CD4-positive, alpha-beta T cell treated with Interleukin-1 beta for 1 hour (primary cell): ENCODE measurements around the gene TRIM52.

Source experiments
- DNase-seq, 2 donors: peaks; one replicate each; pipeline ENCODE4 v3.0.0-alpha.2; 2020 to 2022

Gene TRIM52

DNA sequence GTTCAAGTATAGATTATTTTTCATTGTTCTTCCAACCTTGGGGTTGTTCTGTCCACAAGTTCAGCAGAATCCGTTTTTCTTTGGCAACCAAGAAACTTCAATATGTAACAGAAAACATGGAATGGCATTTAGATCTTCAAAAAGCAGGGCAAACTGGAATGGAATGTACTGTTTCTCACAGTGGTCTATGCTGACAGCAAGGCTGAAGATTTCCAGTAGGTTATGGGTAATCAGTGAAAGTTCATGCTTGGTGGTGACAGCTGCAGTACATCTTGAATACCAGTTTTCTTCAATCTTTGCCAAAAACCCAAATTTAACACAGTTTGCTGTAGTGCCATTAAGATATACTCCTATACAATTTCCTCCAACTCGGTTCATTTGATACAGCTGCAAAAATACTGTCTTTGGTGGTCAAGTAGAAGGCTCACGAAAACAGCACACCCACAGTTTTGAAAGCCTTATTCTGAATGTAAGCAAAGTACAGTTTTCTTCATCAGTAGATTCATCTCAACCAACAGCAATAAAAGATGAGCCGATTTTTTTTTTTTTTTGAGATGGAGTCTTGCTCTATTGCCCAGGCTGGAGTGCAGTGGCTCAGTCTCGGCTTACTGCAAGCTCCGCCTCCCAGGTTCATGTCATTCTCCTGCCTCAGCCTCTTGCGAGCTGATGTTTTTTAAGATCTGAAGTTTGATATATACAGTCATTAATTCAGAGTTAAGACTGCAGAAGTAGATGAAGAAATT is 4.9 kb downstream of the TRIM52 start:
- DNase-seq = no peak

DNA sequence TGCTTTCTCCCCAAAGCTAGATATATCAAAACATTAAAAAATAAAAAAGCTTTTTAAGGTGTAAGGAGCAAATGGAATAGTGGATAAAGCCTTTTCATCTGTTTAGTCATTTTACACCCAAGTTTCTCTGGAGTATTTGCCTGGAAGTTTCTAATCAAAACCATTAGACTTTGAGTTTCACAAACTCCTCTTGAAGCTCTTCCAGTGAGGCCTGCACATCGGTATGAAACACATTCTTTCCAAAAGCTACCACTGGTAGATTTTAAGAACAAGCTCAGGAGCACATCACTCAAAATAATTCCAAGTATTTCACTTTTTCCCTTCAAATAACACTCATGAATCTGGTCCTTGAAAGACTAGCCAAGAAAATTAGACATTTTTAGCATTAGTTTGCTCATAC is 5.7 kb downstream of the TRIM52 start:
- no peak for DNase-seq

DNA sequence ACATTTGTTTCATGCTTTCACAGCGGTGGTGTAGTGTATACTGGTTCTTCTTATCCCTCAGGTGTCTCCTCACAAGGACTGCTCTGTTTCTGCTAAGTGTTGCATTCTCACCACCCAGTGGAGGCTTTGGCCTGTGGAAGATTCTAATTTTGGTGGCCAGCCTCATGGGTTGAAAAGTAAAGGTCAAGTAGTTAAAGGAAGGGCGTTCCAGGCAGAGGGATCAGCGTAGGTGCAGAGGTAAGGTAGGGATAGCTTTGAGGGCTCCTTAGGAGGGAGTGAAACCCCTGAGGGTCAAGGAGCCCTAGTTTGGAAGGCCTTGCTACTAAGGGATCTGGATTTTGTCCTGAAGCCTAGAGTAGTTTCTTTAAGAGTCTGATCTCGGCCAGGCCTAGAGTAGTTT is 12.7 kb downstream of the TRIM52 start:
- no peak for DNase-seq

DNA sequence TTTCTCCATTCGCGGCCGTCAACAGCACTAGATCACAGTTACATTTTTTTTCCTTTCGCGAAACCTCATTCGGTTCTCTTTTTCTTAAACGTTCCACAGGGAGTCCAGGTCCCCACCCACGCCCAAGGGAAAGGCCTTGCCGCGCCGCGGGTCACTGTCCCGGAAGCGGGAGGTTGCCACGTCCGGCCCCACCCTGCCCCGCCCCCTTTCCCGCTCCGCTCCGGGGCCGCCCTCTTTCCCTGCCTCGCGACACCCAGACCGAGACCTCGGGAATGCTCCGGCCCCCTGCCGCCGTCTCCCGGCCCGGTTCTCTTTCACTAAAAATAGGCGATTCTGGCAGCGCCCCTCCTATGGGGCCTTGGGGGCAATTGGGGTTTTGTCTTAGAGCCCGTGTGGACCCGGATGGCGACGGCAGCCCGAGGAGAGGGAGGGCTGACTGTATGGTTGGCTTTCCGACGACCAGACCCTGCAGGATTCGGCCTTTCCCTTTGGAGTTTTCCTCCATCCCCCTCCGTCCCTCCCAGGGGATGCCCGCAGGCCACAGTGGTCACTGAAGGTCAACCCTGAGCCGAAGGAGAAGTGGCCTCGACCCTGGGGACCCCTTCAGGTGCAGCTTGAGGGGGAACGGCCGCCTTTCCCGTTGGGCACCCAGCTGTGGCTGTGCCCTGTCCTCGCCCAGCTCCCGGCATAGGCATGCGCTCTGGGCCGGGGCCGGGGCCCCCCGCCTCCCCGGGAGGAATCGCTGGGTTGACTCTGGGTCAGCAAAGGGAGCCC is 14.5 kb downstream of the TRIM52 start:
- peak; percentile 68 to 71 for DNase-seq

DNA sequence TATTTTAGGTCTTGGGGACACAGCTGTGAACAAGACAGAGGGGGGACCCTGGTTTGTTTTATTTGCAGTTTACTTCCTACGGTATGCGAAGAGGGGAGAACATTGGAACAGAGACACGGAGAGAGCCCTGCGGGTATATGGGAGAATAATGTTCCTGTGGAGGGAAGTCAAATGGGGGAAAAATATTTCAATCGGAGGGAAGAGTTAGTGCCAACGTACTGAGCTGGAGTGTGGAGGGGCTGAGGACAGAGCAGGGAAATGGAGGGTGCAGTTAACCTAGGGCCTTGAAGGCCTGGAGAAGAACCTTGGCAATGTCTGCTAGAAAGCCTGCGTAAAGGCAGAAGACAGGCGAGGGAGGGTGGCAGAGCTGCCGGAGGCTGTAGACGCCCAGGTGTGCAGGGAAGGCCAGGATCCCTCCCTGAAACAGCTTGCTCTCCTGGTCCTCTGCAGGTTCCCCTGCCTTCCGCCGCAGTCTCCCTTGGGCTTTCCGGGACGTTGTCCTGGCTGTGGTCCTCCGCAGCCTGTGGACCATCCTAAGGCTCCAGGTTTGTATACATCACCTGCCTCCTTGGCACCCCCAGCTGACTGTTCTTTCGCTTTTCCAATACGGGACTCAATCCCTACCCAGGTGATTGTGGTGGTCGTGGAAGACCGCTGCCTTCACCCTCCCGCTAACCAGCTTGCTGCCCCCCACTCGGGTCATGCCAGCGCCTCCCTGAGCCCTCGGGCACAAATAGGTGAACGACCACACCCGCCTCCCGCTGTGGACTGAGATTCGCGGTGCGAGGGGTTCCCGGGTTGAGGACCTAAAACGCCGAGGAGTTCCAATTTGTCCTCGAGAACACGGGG is 15.3 kb downstream of the TRIM52 start:
- DNase-seq = no peak

DNA sequence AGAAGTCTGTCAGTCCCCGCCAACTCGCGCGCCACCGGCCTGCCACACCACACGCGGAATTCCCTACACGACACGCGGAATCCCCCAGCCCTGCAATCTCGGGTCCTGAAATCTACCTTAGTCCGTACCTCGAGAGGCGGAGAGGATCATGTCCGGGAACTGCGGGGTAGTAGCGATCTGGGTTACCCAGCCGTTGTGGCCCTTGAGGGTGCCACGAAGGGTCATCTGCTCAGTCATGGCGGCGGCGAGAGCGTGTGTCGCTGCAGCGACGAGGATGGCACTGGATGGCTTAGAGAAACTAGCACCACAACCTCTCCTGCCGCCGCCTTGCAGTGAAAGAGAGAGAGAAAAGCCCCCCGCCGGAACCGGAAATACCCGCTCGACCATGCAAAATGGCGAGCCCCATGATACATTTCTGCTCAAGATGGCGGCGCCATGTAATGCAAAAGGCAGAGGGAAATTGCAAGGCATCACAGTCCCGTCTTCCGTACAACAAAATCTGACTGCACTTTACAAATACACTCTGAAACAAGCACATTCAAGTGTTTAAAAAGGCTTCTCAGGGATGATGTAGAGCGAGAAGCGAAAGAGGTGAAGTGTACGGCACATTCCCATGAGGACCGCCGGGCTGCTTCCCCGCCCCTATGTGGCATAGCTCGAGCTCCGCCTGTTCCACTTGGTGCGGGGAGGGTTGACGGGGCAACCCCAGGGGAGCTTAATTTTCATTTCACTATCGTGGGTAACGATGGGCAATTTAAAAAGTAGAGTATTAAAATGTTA is 17.2 kb downstream of the TRIM52 start, which contains the start of gene RACK1:
TSS of gene RACK1 (minus strand) at position 343 of the 780 bp plus-strand sequence. CDS start at position 237, 106 bp downstream.
- peak; percentile 86 to 89 for DNase-seq

DNA sequence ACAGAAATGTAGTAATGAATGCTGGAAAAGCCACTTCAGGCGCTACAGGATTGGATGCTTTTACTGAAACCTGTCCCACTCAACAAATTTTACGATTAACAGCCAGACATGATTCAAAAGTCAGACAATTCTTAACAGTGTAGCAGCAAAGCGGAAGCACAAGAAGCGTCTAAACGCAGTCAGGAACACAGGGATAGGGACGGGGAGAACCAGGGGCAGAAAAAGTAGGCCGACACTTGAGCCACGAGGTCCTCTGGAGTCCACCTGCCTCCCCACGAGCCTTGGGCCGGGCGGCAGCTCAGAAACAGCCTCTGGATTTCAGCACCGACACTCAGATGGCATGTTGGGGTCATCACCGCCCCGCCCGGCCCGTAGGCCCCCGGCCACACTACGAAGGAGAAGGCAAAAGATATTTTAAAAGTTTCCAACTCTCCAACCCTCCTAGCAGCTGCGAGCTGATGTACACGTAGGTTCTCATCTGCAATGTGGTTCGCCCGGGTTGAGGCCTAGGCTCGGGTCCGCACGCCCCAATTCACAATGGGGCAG is 17.9 kb downstream of the TRIM52 start:
- no peak for DNase-seq

DNA sequence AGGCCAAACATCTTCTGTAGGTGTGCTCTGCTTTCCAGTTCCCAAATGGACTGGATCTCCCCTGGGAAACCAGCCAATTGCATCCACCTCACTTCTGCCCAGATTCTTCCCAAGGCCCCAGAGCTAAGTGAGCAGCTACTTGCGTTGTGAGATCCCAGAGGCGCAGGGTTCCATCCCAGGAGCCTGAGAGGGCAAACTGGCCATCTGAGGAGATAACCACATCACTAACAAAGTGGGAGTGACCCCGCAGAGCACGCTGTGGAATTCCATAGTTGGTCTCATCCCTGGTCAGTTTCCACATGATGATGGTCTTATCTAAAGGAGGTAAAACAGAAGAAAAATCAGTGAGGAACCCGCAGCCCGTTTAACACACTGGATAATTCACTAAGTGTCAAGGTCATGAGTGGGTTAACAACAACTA is 18.9 kb downstream of the TRIM52 start:
- DNase-seq = no peak

DNA sequence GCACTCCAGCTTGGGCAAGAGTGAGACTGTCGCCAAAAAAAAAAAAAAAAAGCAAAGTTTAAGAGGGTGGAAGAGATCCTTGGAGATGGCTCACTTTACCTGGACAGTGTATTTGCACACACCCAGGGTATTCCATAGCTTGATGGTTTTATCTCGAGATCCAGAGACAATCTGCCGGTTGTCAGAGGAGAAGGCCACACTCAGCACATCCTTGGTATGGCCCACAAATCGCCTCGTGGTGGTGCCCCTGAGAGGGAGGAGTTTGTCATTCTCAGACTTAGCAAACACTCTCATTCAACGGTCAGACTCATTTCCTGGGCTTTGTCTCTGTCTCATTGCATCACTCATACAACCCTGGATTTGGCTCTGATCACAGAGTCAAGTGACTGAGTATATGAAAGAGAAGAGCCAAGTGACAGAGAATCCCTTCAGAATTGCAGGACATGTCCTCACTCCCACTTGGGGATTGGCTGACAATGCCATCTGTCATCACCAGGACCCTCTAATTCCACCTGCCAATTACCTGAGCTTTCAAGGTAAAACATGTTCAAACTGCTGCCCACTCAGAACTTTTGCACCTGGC is 19.5 kb downstream of the TRIM52 start:
- peak; percentile 42 to 48 for DNase-seq

DNA sequence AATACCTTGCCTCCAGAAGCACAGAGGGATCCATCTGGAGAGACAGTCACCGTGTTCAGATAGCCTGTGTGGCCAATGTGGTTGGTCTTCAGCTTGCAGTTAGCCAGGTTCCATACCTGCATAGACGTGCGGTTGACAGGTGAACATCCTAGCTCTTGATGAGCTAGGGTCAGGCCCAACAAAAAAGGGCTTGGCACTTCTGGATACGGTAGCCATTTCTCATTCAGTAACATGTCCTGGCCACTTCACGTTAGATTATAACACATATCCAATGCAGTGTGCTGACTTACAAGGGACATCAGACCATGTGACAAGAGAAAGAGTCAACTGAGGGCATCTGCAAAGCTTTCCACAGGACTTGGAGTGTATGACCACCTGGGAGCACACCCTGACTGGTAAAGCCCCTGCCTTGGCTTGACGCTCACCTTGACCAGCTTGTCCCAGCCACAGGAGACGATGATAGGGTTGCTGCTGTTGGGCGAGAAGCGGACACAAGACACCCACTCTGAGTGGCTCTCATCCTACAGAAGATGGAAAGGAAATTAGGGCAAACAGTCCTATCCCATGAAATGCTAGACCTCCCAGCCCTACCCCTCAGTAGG is 21.8 kb downstream of the TRIM52 start:
- no peak for DNase-seq

DNA sequence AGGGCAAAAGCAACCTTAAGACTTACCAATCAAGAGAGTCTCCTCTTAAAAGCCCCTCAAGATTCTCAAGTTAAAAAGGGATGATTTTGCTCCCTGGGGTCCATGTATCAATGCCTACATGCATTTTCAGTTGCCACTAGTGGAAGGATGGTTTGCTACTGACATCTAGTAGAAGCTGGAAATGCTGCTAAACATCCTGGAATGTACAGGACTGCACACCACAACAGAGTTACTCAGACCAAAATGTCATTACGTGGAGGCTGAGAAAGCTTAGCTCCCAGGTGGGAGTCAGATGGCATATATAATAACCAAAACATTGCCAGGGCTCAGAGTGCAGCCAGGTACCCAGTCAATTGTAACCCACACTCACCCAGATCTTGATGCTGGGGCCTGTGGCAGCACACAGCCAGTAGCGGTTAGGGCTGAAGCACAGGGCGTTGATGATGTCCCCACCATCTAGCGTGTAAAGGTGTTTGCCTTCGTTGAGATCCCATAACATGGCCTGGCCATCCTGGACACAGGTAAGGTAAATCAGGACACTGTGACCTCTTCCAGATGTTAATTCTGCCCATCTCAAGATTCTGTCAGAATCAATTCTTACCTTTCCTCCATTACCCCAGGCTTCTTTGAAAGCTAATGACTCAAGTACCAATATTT is 23.1 kb downstream of the TRIM52 start:
- no peak for DNase-seq

DNA sequence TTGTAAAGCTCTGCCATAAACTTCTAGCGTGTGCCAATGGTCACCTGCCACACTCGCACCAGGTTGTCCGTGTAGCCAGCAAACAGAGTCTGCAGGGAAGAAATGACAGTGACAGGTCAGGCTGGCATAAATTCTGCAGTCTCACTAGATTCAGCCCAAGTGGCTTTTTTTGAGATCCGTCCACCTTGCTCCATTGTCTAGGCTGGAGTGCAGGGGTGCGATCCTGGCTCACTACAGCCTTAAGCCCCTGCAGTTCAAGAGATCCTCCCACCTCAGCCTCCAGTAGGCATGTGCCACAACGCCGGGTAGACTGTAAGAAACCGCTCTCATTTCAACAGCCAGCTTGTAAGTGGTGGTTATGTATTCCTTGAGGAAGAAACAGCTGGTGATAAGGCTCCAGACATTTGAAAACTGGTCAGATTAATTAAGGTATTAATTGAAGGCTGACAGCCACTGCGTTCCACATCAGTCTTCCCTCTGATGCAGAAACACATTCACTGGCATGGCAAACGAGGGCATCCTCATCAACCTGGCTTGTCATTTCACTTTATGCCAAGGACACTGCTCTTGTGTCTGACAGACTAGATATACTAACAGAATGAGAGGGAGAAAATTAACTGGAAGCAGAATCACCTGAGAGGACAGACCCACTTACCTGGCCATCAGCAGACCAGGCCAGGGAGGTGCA is 23.8 kb downstream of the TRIM52 start:
- DNase-seq = no peak

DNA sequence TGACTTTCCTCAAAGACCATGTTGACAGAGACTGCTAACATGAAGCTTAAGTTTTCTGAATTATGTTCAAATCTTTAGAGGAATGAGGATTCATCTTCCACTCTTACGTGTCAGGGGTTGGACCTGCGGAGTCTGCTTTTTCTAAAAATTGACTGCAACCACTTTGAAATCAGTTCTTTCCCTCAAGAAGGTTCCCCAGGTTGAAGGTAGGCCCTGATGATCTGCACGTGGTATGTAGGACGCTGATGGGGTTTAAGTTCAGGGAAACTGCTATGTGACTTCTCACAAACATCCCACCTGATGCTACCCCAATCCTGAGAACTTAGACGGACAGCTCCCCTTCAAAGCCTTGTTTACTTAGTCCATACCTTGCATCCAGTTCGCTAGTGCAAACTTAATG is 24.5 kb downstream of the TRIM52 start:
- no peak for DNase-seq

DNA sequence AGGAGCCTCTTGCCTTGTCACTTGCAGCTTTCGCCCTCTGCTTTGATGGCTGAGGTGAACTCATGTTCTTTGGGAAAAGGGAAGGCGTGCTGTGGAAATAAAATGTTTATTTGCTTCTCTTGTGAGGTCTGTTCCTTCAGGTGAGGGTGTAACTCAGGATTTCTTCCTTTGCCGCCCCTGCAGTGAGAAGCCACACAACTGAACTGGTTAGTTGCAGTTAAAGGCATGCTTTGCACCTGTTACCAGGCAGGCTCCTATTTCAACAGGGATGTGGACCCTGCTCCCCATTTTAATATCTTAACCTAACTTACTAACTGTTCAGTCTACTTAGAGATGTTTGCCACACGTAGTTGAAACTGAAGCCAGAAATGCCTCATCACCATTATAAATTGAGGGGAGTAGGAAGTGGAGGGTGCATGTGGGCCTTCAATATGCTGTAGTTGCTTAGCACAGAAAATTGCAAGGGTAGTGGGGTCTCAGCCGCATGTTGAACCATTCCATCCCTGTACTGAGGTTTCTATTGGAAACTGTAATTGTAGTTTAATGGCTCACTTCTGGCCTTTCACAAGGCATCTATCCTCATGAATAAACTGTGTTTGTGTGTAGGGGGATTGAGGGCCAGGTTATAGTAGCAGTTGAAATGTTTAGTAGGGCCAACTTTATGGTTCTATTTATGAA is 25.1 kb downstream of the TRIM52 start:
- no peak for DNase-seq

DNA sequence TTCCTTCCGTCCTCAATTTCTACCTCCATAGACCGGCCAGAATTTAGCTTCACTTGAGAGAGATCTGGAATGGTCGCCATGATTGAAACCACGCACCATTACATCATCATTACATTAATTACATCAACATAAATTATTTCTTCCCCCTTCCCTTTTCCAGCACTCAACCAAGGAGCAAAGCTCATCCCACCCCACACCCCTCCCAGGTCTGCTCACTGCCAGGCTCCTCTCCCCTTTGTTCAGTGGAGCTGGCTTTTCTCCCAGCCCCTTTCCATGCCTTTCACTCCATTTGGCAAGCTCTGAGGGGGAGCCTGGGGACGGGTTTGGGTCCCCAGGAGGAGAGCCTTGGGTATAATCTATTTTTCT is 25.6 kb downstream of the TRIM52 start:
- DNase-seq = no peak

DNA sequence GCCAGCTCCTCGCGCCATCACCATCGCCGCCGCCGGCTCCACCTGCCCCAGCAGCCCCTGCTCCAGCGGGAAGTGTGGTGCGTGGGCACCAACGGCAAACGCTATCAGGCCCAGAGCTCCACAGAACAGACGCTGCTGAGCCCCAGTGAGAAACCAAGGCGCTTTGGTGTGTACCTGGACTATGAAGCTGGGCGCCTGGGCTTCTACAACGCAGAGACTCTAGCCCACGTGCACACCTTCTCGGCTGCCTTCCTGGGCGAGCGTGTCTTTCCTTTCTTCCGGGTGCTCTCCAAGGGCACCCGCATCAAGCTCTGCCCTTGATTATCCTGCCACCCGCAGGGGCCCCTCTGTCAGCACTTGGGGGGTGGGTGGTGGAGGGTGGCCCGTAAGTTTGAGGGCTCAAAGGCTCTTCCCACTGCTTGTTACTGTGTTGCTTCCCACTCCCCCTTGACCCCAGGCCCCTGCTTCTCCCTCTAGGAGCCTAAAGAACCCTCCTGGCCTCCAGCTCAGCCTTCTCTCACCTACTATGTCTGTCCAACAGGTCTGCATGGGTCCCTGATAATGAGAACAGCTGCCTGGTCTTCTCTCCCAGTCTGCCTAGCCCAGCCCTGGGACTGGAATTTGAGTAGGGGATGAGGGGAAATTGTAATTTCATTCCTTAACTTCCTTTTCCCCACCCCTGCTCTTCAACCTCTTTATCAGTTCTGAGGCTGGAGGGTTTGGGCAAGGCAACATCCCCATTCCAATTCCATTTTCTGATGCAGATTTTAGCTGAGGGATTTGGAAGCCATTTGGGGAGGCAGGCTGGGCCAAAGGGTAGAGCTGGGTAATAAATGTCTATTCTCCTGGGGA is 26.3 kb downstream of the TRIM52 start:
- DNase-seq = no peak

DNA sequence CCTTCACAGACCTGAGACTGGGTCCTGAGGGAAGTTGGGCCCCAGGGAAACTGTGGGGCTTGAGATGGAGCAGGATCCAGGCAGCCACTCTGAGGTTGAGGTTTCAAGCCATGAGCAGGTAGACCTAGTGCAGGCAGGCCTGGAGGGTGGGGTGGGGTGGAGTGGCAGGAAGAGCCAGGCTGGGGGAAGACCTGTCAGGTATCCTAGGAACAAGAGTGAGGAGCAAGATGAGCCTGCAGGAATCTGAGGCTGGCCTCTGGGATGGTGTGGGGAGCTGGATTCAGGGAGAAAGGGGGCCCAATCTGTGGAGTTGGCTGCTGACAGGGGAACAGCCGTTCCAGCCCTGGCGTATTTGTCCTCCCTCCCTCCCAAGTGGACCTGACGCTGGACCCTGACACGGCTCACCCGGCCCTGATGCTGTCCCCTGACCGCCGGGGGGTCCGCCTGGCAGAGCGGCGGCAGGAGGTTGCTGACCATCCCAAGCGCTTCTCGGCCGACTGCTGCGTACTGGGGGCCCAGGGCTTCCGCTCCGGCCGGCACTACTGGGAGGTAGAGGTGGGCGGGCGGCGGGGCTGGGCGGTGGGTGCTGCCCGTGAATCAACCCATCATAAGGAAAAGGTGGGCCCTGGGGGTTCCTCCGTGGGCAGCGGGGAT is 27.0 kb downstream of the TRIM52 start:
- no peak for DNase-seq
